Activated naive CD4-positive, alpha-beta T cell treated with Interleukin-2 at 50 U/mL for 16 hours (primary cell): Measurements from ENCODE around the gene KRTAP12-4.
"Not testable (repeated sequence)": the region's sequence is repeated elsewhere in the genome, so short reads cannot be mapped to it uniquely, and the experiment has no call there.

Experiments used
- DNase-seq: peaks from one replicate; pipeline ENCODE4 v3.0.0-alpha.2; 2020

KRTAP12-4 gene

GRCh38 chr21:44686843-44687561 lies 32.5 kb upstream of the KRTAP12-4 start:
- DNase-seq, result no peak

- DNase-seq, result no peak
Measured at GRCh38 chr21:44686000-44686781, 31.7 kb upstream of the KRTAP12-4 start.

GRCh38 chr21:44685050-44685449 lies 30.6 kb upstream of the KRTAP12-4 start:
- not testable (repeated sequence) for DNase-seq

- no peak for DNase-seq
Measured at GRCh38 chr21:44684483-44684882, 30.0 kb upstream of the KRTAP12-4 start.

- no peak for DNase-seq
Measured at GRCh38 chr21:44684077-44684476, 29.6 kb upstream of the KRTAP12-4 start.

- no peak for DNase-seq
Measured at GRCh38 chr21:44682580-44683151, 28.2 kb upstream of the KRTAP12-4 start.

GRCh38 chr21:44681861-44682579 lies 27.6 kb upstream of the KRTAP12-4 start, which contains the start of gene KRTAP12-1:
Gene KRTAP12-1, minus strand, starts transcription at chr21:44682163. Its CDS starts 40 bp downstream, at chr21:44682123.
- no peak for DNase-seq

- DNase-seq, result no peak
Measured at GRCh38 chr21:44681152-44681551, 26.7 kb upstream of the KRTAP12-4 start.

GRCh38 chr21:44677881-44678280 lies 23.4 kb upstream of the KRTAP12-4 start:
- DNase-seq, result no peak

GRCh38 chr21:44671911-44672310 lies 17.5 kb upstream of the KRTAP12-4 start:
- no peak for DNase-seq

- DNase-seq, result no peak
Measured at GRCh38 chr21:44670642-44671432, 16.4 kb upstream of the KRTAP12-4 start.

GRCh38 chr21:44667612-44668011 lies 13.2 kb upstream of the KRTAP12-4 start:
- DNase-seq, result no peak

GRCh38 chr21:44666401-44667320 lies 12.2 kb upstream of the KRTAP12-4 start, which contains the start of gene KRTAP12-2:
Gene KRTAP12-2, minus strand, starts transcription at chr21:44666927. Its CDS starts 41 bp downstream, at chr21:44666886.
- DNase-seq, result no peak

GRCh38 chr21:44664691-44665090 lies 10.2 kb upstream of the KRTAP12-4 start:
- DNase-seq, result no peak

- not testable (repeated sequence) for DNase-seq
Measured at GRCh38 chr21:44661567-44661966, 7.1 kb upstream of the KRTAP12-4 start.

- DNase-seq, result no peak
Measured at GRCh38 chr21:44658913-44659595, 4.6 kb upstream of the KRTAP12-4 start.

- no peak for DNase-seq
Measured at GRCh38 chr21:44658541-44658910, 4.1 kb upstream of the KRTAP12-4 start.

GRCh38 chr21:44657635-44658540 lies 3.4 kb upstream of the KRTAP12-4 start, which contains the start of gene KRTAP12-3:
Gene KRTAP12-3, plus strand, starts transcription at chr21:44657932. Its CDS starts 48 bp downstream, at chr21:44657980.
- DNase-seq, result peak; percentile 33

GRCh38 chr21:44656868-44657267 lies 2.4 kb upstream of the KRTAP12-4 start:
- DNase-seq, result no peak
